ENCODE data around the gene ANK3.

Gene ANK3

GRCh38 chr10:60413306-60414012 lies 23.8 kb upstream of the ANK3 start:
- DNase-seq: no peak

GRCh38 chr10:60410970-60411369 lies 21.3 kb upstream of the ANK3 start:
- DNase-seq: no peak

- no peak for DNase-seq
Measured at GRCh38 chr10:60409202-60409601, 19.5 kb upstream of the ANK3 start.

GRCh38 chr10:60406182-60406581 lies 16.5 kb upstream of the ANK3 start:
- no peak for DNase-seq

- no peak for DNase-seq
Measured at GRCh38 chr10:60405172-60405571, 15.5 kb upstream of the ANK3 start.

GRCh38 chr10:60403168-60403873 lies 13.6 kb upstream of the ANK3 start:
- no peak for DNase-seq

GRCh38 chr10:60400366-60400765 lies 10.7 kb upstream of the ANK3 start:
- DNase-seq: no peak

- peak; percentile 63 to 87 for DNase-seq
Measured at GRCh38 chr10:60399328-60399727, 9.7 kb upstream of the ANK3 start.

- no peak for DNase-seq
Measured at GRCh38 chr10:60397792-60398191, 8.1 kb upstream of the ANK3 start.

GRCh38 chr10:60396766-60397165 lies 7.1 kb upstream of the ANK3 start:
- no peak for DNase-seq

GRCh38 chr10:60395711-60396110 lies 6.0 kb upstream of the ANK3 start:
- no peak for DNase-seq

- DNase-seq: no peak
Measured at GRCh38 chr10:60394446-60394845, 4.8 kb upstream of the ANK3 start.

GRCh38 chr10:60390224-60390626 lies 550 bp upstream of the ANK3 start:
- no peak for DNase-seq

- no peak for DNase-seq
Measured at GRCh38 chr10:60388709-60389301, 870 bp downstream of the ANK3 start.

GRCh38 chr10:60388116-60388625 lies 1.5 kb downstream of the ANK3 start:
- no peak for DNase-seq

GRCh38 chr10:60387531-60387930 lies 2.1 kb downstream of the ANK3 start:
- DNase-seq: no peak

- DNase-seq: no peak
Measured at GRCh38 chr10:60385399-60385738, 4.3 kb downstream of the ANK3 start.

- DNase-seq: peak; percentile 54 to 86
Measured at GRCh38 chr10:60384708-60385398, 4.8 kb downstream of the ANK3 start.

GRCh38 chr10:60384011-60384410 lies 5.7 kb downstream of the ANK3 start:
- no peak for DNase-seq

GRCh38 chr10:60382946-60383681 lies 6.6 kb downstream of the ANK3 start:
- DNase-seq: no peak

GRCh38 chr10:60380781-60381180 lies 8.9 kb downstream of the ANK3 start:
- no peak for DNase-seq

- DNase-seq: no peak
Measured at GRCh38 chr10:60377955-60378354, 11.7 kb downstream of the ANK3 start.

GRCh38 chr10:60377042-60377352 lies 12.7 kb downstream of the ANK3 start:
- no peak for DNase-seq
